Endothelial cell of umbilical vein (primary cell): ENCODE measurements around the gene ATP4A. TPM values are rescaled to one million over a fixed set of nuclear protein-coding genes. Genes with fewer than 3 reads are reported as not detected.

Source experiments
- BruUV-seq: library from RNA; stranded (reverse); fragments of 400-500 nt; replicated peaks from 2 replicates; lab custom pipeline; 2021; lab: Mats Ljungman, UMichigan
- CTCF ChIA-PET: fragments of 300-600, 350-600 bp; sonication (Branson Sonifier 250); formaldehyde crosslinking; loops from one replicate; lab custom pipeline; 2021; ENCODE audit warnings: antibody characterized with exemption, inconsistent platforms; lab: Charles Lee
- POLR2A ChIA-PET: fragments of 300-600, 350-600 bp; sonication (Branson Sonifier 250); formaldehyde crosslinking; loops from one replicate; lab custom pipeline; 2021; ENCODE audit warnings: antibody characterized with exemption, inconsistent platforms; lab: Charles Lee
- DNase-seq: peaks from one replicate; pipeline ENCODE4 v3.0.0-alpha.2; 2011; ENCODE audit warnings: low read depth, low spot score
- FAIRE-seq: peaks from 2 replicates; lab custom pipeline; 2011; peaks lifted over from hg19 to GRCh38; lab: Jason Lieb, UNC
- H2AFZ ChIP-seq: 2 replicates; pipeline ENCODE4 v1.6.0; 2012; ENCODE audit warnings: low read depth, low read length, control low read depth, inconsistent platforms
- H3K27ac ChIP-seq: 2 replicates; pipeline ENCODE4 v1.5.1; 2011; ENCODE audit warnings: low read depth, mild to moderate bottlenecking, control low read depth, low read length, moderate library complexity; ENCODE audit not compliant: insufficient read depth
- H3K27me3 ChIP-seq, 2 experiments: 2 replicates each; pipeline versions ENCODE4 v1.6.0 to v1.6.1; 2011; ENCODE audit warnings: low read length in 2 of 2, mixed read lengths in 1 of 2; ENCODE audit not compliant: control insufficient read depth in 2 of 2, insufficient read depth in 2 of 2
- H3K36me3 ChIP-seq, 2 experiments: 2 replicates in 1 of 2; 3 replicates in 1 of 2; pipeline ENCODE4 v1.5.1; 2011; ENCODE audit warnings: low read length in 2 of 2, mild to moderate bottlenecking in 1 of 2, moderate library complexity in 1 of 2; ENCODE audit not compliant: control insufficient read depth in 2 of 2, insufficient read depth in 2 of 2; ENCODE audit errors: extremely low read depth in 1 of 2
- H3K4me1 ChIP-seq: 3 replicates; pipeline ENCODE4 v1.5.1; 2011; ENCODE audit warnings: mild to moderate bottlenecking, low read length; ENCODE audit not compliant: control insufficient read depth, insufficient read depth; ENCODE audit errors: extremely low read depth
- H3K4me2 ChIP-seq: 2 replicates; pipeline ENCODE4 v1.6.1; 2011; ENCODE audit warnings: low read length, control low read depth, mixed read lengths; ENCODE audit not compliant: insufficient read depth
- H3K4me3 ChIP-seq, 3 experiments: fragments of 200-600 bp in 1 of 3; sonication (generic), shearing (Covaris generic) in 1 of 3; replicated peaks in 1 of 3; 2 replicates each; pipeline ENCODE4 v1.5.1; 2011 to 2016; ENCODE audit warnings: control low read depth in 3 of 3, low read length in 3 of 3, mild to moderate bottlenecking in 2 of 3, inconsistent platforms in 1 of 3, low read depth in 1 of 3, moderate library complexity in 1 of 3; ENCODE audit not compliant: insufficient read depth in 1 of 3
- H3K79me2 ChIP-seq: 2 replicates; pipeline ENCODE4 v1.6.0; 2012; ENCODE audit warnings: low read length, inconsistent platforms; ENCODE audit not compliant: control insufficient read depth, insufficient read depth
- H3K9ac ChIP-seq: replicated peaks from 2 replicates; pipeline ENCODE3; 2011; ENCODE audit warnings: low read length, control low read depth; ENCODE audit not compliant: insufficient read depth; ENCODE audit errors: extremely low read depth
- H3K9me1 ChIP-seq: replicated peaks from 3 replicates; pipeline ENCODE4 v1.6.0; 2011; ENCODE audit warnings: mild to moderate bottlenecking, low read length; ENCODE audit not compliant: control insufficient read depth, insufficient read depth; ENCODE audit errors: extremely low read depth
- H3K9me3 ChIP-seq: replicated peaks from 2 replicates; pipeline ENCODE4 v1.5.1; 2012; ENCODE audit warnings: low read length, inconsistent platforms; ENCODE audit not compliant: control insufficient read depth, insufficient read depth
- H4K20me1 ChIP-seq: replicated peaks from 2 replicates; pipeline ENCODE3; 2011; ENCODE audit warnings: mild to moderate bottlenecking, low read length; ENCODE audit not compliant: control insufficient read depth, insufficient read depth; ENCODE audit errors: extremely low read depth
- EZH2 ChIP-seq: IDR thresholded peaks from 2 replicates; pipeline ENCODE4 v1.6.1; 2012; ENCODE audit warnings: borderline replicate concordance, low read depth, mild to moderate bottlenecking, moderate library complexity, low read length, inconsistent platforms; ENCODE audit not compliant: severe bottlenecking
- FOS ChIP-seq: IDR thresholded peaks from 2 replicates; pipeline ENCODE4 v1.6.1; 2011; ENCODE audit warnings: mild to moderate bottlenecking, low read length, moderate library complexity, borderline replicate concordance; ENCODE audit not compliant: insufficient read depth
- GATA2 ChIP-seq: IDR thresholded peaks from 2 replicates; pipeline ENCODE4 v1.7.0; 2011; ENCODE audit warnings: low read depth, mild to moderate bottlenecking, moderate library complexity, mixed read lengths, low read length; ENCODE audit not compliant: insufficient read length, insufficient read depth
- JUN ChIP-seq: IDR thresholded peaks from 2 replicates; pipeline ENCODE4 v1.6.1; 2011; ENCODE audit warnings: borderline replicate concordance, low read depth; ENCODE audit not compliant: insufficient read length, insufficient read depth
- MYC ChIP-seq: IDR thresholded peaks from one replicate; pipeline ENCODE4 v1.6.1; 2011; ENCODE audit warnings: mild to moderate bottlenecking, low read depth, low read length
- POLR2A ChIP-seq: IDR thresholded peaks from 2 replicates; pipeline ENCODE4 v1.6.1; 2012; ENCODE audit warnings: low read depth, mild to moderate bottlenecking, control low read depth, low read length
- POLR2AphosphoS5 ChIP-seq: IDR thresholded peaks from 2 replicates; pipeline ENCODE4 v1.6.1; 2012; ENCODE audit warnings: low read depth, mild to moderate bottlenecking, control low read depth, low read length, moderate library complexity; ENCODE audit not compliant: insufficient read depth
- dilution Hi-C: fragments of 300-500 bp; cut with MboI; formaldehyde crosslinking; loops from one replicate; pipeline ENCODE4 v1.15.0; 2019; ENCODE audit warnings: low sequenced_read_pairs; ENCODE audit not compliant: extremely low pct_ligation_motif_present
- intact Hi-C: fragments of 100-400 bp; cut with micrococcal nuclease; formaldehyde crosslinking; loops from one replicate; pipeline ENCODE4 v1.10.0; 2022
- polyA plus RNA-seq, 4 experiments: library from polyadenylated mRNA; depleted of rRNA in 3 of 4; stranded (reverse) in 3 of 4; unstranded in 1 of 4; fragments of >200 nt; gene quantifications; 2 replicates each; pipeline versions ENCODE4 v1.2.1 to v1.2.3, GENCODE V29; 2011 to 2012; ENCODE audit warnings: missing spikeins in 1 of 4
- total RNA-seq: library from RNA; stranded (reverse); gene quantifications from 2 replicates; pipeline ENCODE4 v1.2.3, GENCODE V29; 2021
- TF ChIP-seq, protein P1 (sequence below), 2 donors: IDR thresholded peaks; 1 replicate in 1 of 2; 2 replicates in 1 of 2; pipeline ENCODE4 v1.5.1; 2011; ENCODE audit warnings: low read length in 2 of 2, mild to moderate bottlenecking in 2 of 2, moderate library complexity in 2 of 2, control low read depth in 1 of 2, inconsistent platforms in 1 of 2, low read depth in 1 of 2; ENCODE audit not compliant: insufficient read depth in 1 of 2; ENCODE audit errors: extremely low read depth in 1 of 2
- TF ChIP-seq, protein P2 (sequence below): IDR thresholded peaks from 2 replicates; pipeline ENCODE4 v1.6.1; 2011; ENCODE audit not compliant: insufficient read depth, insufficient read length

ATP4A gene
- total and polyA plus RNA-seq, 2 donors (not counting 3 experiments of a cell fraction or from before 2014, with no cell fraction given), result not detected

DNA sequence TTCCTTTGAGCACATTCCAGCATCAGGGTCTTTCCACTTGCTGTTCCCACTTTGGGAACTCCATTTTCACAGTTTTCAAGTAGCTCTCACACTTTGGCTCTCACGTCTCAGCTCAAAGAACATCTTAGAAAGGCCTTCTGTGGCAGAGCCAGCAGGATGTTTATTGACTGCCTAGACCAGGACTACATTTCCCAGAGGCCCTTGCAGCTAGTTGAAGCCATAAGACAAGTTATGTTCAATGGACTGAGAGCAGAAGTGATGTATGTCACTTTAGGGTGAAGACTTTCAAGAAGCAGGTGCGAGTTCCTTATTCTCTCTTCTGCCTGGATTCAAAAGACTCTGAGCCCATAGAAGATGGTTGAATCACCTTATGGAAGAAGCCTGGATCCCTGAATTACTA lies 44.8 kb upstream of the ATP4A start:
- ChIA-PET POLR2A (no interaction called here), CTCF (no interaction called here)
- intact Hi-C loops (no loop called here), dilution Hi-C loops (no loop called here)
- H3K9ac ChIP-seq, result no peak overlapping the region
- no peaks in the 10 kb centered on the region for H3K9me1 ChIP-seq
- no peak for DNase-seq
- H3K27ac ChIP-seq, result no peak overlapping the region
- no TSS peak for BruUV-seq
- no peak overlapping the region for H3K4me2 ChIP-seq
- no peaks in the 10 kb centered on the region for H4K20me1 ChIP-seq
- H3K9me3 ChIP-seq, result no peaks in the 10 kb centered on the region
- no peaks in the 10 kb centered on the region for H3K27me3 ChIP-seq
- peaks cover 3% of the 10 kb centered on the region for H3K4me1 ChIP-seq
- no peak overlapping the region for H3K4me3 ChIP-seq
- no peak for FAIRE-seq
- no peak overlapping the region for H2AFZ ChIP-seq
- TF ChIP-seq MYC (no peak), JUN (no peak), POLR2A (no peak), POLR2AphosphoS5 (no peak), GATA2 (no peak), EZH2 (no peak), FOS (no peak)
- TF ChIP-seq, protein P1, sequence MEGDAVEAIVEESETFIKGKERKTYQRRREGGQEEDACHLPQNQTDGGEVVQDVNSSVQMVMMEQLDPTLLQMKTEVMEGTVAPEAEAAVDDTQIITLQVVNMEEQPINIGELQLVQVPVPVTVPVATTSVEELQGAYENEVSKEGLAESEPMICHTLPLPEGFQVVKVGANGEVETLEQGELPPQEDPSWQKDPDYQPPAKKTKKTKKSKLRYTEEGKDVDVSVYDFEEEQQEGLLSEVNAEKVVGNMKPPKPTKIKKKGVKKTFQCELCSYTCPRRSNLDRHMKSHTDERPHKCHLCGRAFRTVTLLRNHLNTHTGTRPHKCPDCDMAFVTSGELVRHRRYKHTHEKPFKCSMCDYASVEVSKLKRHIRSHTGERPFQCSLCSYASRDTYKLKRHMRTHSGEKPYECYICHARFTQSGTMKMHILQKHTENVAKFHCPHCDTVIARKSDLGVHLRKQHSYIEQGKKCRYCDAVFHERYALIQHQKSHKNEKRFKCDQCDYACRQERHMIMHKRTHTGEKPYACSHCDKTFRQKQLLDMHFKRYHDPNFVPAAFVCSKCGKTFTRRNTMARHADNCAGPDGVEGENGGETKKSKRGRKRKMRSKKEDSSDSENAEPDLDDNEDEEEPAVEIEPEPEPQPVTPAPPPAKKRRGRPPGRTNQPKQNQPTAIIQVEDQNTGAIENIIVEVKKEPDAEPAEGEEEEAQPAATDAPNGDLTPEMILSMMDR (IDR thresholded peaks at IDR 0.05; ENCODE audit: extremely low read depth in 1 of 2, insufficient read depth in 1 of 2, low read depth in 1 of 2, low read length in 2 of 2), result no peak
- TF ChIP-seq, protein P2, sequence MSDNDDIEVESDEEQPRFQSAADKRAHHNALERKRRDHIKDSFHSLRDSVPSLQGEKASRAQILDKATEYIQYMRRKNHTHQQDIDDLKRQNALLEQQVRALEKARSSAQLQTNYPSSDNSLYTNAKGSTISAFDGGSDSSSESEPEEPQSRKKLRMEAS, result no peak
- no peaks in the 10 kb centered on the region for H3K79me2 ChIP-seq
- H3K36me3 ChIP-seq, result no peaks in the 10 kb centered on the region
